HFFc6 (cell line): Measurements from ENCODE around the gene MLKL. TPM values are rescaled to one million over a fixed set of nuclear protein-coding genes. Genes with fewer than 3 reads are reported as not detected.

ENCODE experiments used
- DNase-seq: peaks from one replicate; pipeline ENCODE4 v3.0.0-alpha.2; 2018
- H3K27ac Mint-ChIP-seq: 2 replicates; pipeline ENCODE4 v1.8.0; 2020; ENCODE audit warnings: mild to moderate bottlenecking, mixed read lengths
- H3K27me3 Mint-ChIP-seq: 2 replicates; pipeline ENCODE4 v1.8.0; 2021; ENCODE audit warnings: mild to moderate bottlenecking, moderate library complexity, mixed read lengths; ENCODE audit not compliant: insufficient read depth
- H3K36me3 Mint-ChIP-seq: 2 replicates; pipeline ENCODE4 v1.8.0; 2021; ENCODE audit warnings: low read depth, mixed read lengths
- H3K4me1 Mint-ChIP-seq: 2 replicates; pipeline ENCODE4 v1.8.0; 2020; ENCODE audit warnings: low read depth, mixed read lengths
- H3K4me3 Mint-ChIP-seq: 2 replicates; pipeline ENCODE4 v1.8.0; 2020; ENCODE audit warnings: mild to moderate bottlenecking, moderate library complexity, mixed read lengths
- H3K9me3 Mint-ChIP-seq: 2 replicates; pipeline ENCODE4 v1.8.0; 2020; ENCODE audit warnings: mild to moderate bottlenecking, mixed read lengths
- total RNA-seq, 6 experiments: library from RNA; stranded (reverse); fragmentation: NEBNext Ultra II Directional; extraction: Animal tissue kit (Norgen Biotek cat#: 25700); gene quantifications; 2 replicates in 1 of 6; 3 replicates in 5 of 6; pipeline ENCODE4 v1.2.3, GENCODE V29; 2021
- TF ChIP-seq, protein P1 (sequence below): fragments of 200-600 bp; sonication (generic); IDR thresholded peaks from 2 replicates; pipeline ENCODE4 v1.5.0; 2021; ENCODE audit warnings: antibody characterized with exemption, mild to moderate bottlenecking

MLKL gene
- total RNA-seq, 6 experiments from 2014 or later: 10.2 to 14.8 (median 11.4) TPM

- Mint-ChIP-seq H3K27ac (no peak overlapping the region), H3K4me1 (peaks cover 10% of the 10 kb centered on the region; the same call in 1 of the 2 replicates), H3K4me3 (no peak overlapping the region), H3K9me3 (no peaks in the 10 kb centered on the region), H3K27me3 (peaks cover 3% of the 10 kb centered on the region), H3K36me3 (peaks cover 30% of the 10 kb centered on the region)
- TF ChIP-seq, protein P1, sequence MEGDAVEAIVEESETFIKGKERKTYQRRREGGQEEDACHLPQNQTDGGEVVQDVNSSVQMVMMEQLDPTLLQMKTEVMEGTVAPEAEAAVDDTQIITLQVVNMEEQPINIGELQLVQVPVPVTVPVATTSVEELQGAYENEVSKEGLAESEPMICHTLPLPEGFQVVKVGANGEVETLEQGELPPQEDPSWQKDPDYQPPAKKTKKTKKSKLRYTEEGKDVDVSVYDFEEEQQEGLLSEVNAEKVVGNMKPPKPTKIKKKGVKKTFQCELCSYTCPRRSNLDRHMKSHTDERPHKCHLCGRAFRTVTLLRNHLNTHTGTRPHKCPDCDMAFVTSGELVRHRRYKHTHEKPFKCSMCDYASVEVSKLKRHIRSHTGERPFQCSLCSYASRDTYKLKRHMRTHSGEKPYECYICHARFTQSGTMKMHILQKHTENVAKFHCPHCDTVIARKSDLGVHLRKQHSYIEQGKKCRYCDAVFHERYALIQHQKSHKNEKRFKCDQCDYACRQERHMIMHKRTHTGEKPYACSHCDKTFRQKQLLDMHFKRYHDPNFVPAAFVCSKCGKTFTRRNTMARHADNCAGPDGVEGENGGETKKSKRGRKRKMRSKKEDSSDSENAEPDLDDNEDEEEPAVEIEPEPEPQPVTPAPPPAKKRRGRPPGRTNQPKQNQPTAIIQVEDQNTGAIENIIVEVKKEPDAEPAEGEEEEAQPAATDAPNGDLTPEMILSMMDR: no peak
- no peak for DNase-seq
These were observed 73.8 kb downstream of the MLKL start for GRCh38 chr16:74626741-74627416.

GRCh38 chr16:74625500-74626350 lies 74.9 kb downstream of the MLKL start:
- peaks cover 29% of the 10 kb centered on the region for H3K36me3 Mint-ChIP-seq

DNA sequence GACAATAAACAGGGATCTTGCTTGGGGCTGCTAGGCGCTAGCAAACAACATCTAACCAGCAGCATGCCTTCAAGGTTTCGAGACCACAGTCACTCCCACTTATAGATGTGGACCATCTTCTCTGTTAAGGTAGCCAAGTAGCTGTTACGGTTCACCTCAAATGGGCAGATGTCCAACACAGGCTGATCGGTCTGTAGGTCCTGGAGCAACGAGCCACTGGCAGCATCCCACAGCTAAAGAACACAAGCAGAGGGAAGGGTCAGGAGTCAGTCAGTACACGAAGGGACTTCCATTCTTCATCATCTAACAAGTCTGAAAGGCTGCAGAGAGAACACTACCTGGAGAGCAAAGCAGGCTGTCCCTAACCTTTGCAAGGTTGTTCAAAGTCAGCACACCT lies 76.8 kb downstream of the MLKL start:
- H3K27ac Mint-ChIP-seq: no peak overlapping the region
- TF ChIP-seq, protein P1: no peak
- no peak overlapping the region for H3K4me3 Mint-ChIP-seq
- DNase-seq: no peak
- no peaks in the 10 kb centered on the region for H3K9me3 Mint-ChIP-seq
- peaks cover 3% of the 10 kb centered on the region for H3K27me3 Mint-ChIP-seq
- peaks cover 10% of the 10 kb centered on the region; the same call in 1 of the 2 replicates for H3K4me1 Mint-ChIP-seq
- peaks cover 24% of the 10 kb centered on the region for H3K36me3 Mint-ChIP-seq

More at GRCh38 chr16:74625500-74626350, 74.9 kb downstream of the MLKL start:
- no peaks in the 10 kb centered on the region for H3K9me3 Mint-ChIP-seq
- TF ChIP-seq, protein P1: no peak
- H3K27me3 Mint-ChIP-seq: peaks cover 3% of the 10 kb centered on the region
- no peak for DNase-seq
- no peak overlapping the region; the same call in 1 of the 2 replicates for H3K27ac Mint-ChIP-seq
- peaks cover 10% of the 10 kb centered on the region; the same call in 1 of the 2 replicates for H3K4me1 Mint-ChIP-seq
- H3K4me3 Mint-ChIP-seq: no peak overlapping the region

DNA sequence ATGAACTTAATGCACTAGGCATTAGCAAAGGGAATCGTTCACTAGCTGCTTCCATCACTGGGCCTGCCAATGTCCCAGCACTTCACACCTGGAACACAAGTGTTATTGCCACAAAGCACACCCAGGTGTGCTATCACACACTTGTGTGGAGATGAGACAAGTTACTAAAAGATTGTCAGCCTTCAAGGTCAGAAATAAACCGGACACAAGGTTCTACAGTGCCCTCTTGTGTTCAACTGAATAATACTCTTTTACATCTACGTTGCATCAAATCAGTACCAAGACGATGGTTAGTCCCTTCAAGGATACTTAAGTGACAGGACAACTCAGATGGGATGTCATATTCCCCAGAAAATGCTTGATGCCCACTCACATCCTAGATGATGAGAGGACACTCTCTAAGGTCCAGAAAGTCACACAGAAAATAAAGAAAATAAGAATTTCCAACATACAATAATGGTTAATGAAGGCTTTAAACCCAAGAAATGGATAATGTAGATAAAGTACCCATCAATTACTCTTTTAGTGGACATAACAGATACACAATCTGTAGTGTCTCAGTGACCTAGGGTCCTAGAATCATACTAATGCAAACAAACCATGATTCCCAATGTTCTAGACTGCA lies 77.3 kb downstream of the MLKL start:
- H3K4me3 Mint-ChIP-seq: no peak overlapping the region
- peaks cover 3% of the 10 kb centered on the region for H3K27me3 Mint-ChIP-seq
- peaks cover 10% of the 10 kb centered on the region; the same call in 1 of the 2 replicates for H3K4me1 Mint-ChIP-seq
- H3K9me3 Mint-ChIP-seq: no peaks in the 10 kb centered on the region
- no peak overlapping the region for H3K27ac Mint-ChIP-seq
- DNase-seq: peak; percentile 39
- TF ChIP-seq, protein P1: peak; percentile 83
- H3K36me3 Mint-ChIP-seq: peaks cover 19% of the 10 kb centered on the region

- Mint-ChIP-seq H3K27me3 (peaks cover 3% of the 10 kb centered on the region), H3K4me1 (no peaks in the 10 kb centered on the region), H3K36me3 (peaks cover 13% of the 10 kb centered on the region; the same call in 1 of the 2 replicates), H3K9me3 (no peaks in the 10 kb centered on the region), H3K27ac (no peak overlapping the region), H3K4me3 (no peak overlapping the region)
- TF ChIP-seq, protein P1: no peak
- DNase-seq: no peak
These were observed 78.7 kb downstream of the MLKL start for GRCh38 chr16:74622005-74622404.
